C4-2B (cell line): ENCODE results near the gene PRKACB.

Experiments used
- H3K27ac ChIP-seq: fragments of 450-650 bp; 2 replicates; pipeline ENCODE4 v1.5.1; 2017
- CTCF ChIP-seq: fragments of 450-650 bp; conservative IDR thresholded peaks from 2 replicates; pipeline ENCODE4 v1.5.1; 2017; ENCODE audit warnings: mild to moderate bottlenecking
- ZFX ChIP-seq: fragments of 450-650 bp; IDR thresholded peaks from 2 replicates; pipeline ENCODE4 v1.6.1; 2017

PRKACB gene

GRCh38 chr1:84192681-84193080 is 48.6 kb downstream of the PRKACB start:
- peak overlapping the region; percentile 55; the same call in 1 of the 2 replicates for H3K27ac ChIP-seq
- TF ChIP-seq ZFX (no peak), CTCF (no peak)

GRCh38 chr1:84198832-84199231 is 54.8 kb downstream of the PRKACB start:
- TF ChIP-seq CTCF (no peak), ZFX (no peak)
- H3K27ac ChIP-seq: no peak overlapping the region

GRCh38 chr1:84199257-84199656 is 55.2 kb downstream of the PRKACB start:
- TF ChIP-seq CTCF (no peak), ZFX (no peak)
- no peak overlapping the region for H3K27ac ChIP-seq

DNA sequence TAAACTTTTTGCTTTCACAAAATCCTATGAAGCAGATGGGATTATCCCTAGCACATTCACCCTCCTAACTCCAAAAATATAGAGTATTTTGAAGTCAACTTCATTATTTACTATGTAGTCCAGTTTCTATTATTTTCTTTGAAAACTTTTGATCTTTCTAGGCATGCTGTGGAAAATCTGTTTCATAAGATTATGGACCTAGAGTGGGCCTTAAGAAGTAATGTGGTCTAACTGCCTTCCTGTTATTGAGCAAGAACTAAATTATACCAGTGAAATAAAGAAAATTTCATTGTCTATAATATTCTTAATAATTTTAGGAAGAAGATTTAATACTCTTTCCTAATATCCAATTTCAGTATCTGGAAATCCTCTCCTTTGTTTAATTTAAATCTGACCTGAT is 58.1 kb downstream of the PRKACB start:
- TF ChIP-seq ZFX (no peak), CTCF (no peak)

DNA sequence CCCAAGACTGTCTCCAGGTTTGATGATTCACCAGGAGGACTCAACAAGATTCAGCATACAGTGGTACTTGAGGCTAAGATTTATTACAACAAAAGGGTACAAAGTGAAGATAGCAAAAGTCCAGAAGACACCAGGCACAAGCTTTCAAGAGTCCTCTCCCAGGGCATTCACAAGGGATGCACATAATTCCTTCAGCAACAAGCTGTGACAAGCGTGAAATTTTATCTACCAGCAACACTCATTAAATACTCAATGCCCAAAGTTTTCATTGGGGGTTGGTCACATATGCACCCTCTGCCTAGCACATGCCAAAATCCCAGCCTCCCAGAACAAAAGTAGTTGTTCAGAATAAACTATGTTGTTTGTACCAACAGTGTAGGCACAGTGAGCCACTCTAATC is 62.3 kb downstream of the PRKACB start:
- no peak for TF ChIP-seq ZFX
- no peak for TF ChIP-seq CTCF
- H3K27ac ChIP-seq: no peak overlapping the region; the same call in 1 of the 2 replicates

More for the DNA sequence above, 58.1 kb downstream of the PRKACB start:
- H3K27ac ChIP-seq: no peak overlapping the region

GRCh38 chr1:84208935-84209334 is 64.9 kb downstream of the PRKACB start:
- TF ChIP-seq CTCF (no peak), ZFX (no peak)

GRCh38 chr1:84214115-84214956 is 70.3 kb downstream of the PRKACB start:
- TF ChIP-seq CTCF: no peak
- TF ChIP-seq ZFX: no peak
- no peak overlapping the region for H3K27ac ChIP-seq

More at GRCh38 chr1:84208935-84209334, 64.9 kb downstream of the PRKACB start:
- no peak overlapping the region for H3K27ac ChIP-seq
